GM23338 (cell line): ENCODE measurements around the gene ATP13A4. TPM values are rescaled to one million over a fixed set of nuclear protein-coding genes. Genes with fewer than 3 reads are reported as not detected.
A peak's percentile ranks its signal among the peaks of the same experiment; 100 is the strongest.

Experiments
- ATAC-seq: fragments of 200-7000 bp; cut with Tn5 transposase; 3 replicates; pipeline ENCODE4 v1.9.1; 2020
- DNase-seq: peaks from one replicate; pipeline ENCODE4 v3.0.0-alpha.2; 2015; ENCODE audit warnings: low spot score
- H2AFZ ChIP-seq: fragments of 200-600 bp; sonication (generic); 2 replicates; pipeline ENCODE4 v1.8.0; 2016; ENCODE audit warnings: antibody characterized with exemption, mild to moderate bottlenecking, moderate library complexity
- H3F3A ChIP-seq: fragments of 200-600 bp; sonication (generic); replicated peaks from 2 replicates; pipeline ENCODE4 v1.8.0; 2017; ENCODE audit warnings: antibody characterized with exemption, mixed run types, low read depth
- H3K27ac ChIP-seq: fragments of 200-600 bp; sonication (generic); 2 replicates; pipeline ENCODE4 v1.6.1; 2016; ENCODE audit warnings: low read depth
- H3K27me3 ChIP-seq: fragments of 200-600 bp; sonication (generic); 2 replicates; pipeline ENCODE4 v1.8.0; 2016; ENCODE audit warnings: mild to moderate bottlenecking, mixed run types, moderate library complexity; ENCODE audit not compliant: insufficient read depth
- H3K36me3 ChIP-seq: fragments of 200-600 bp; sonication (generic); 2 replicates; pipeline ENCODE4 v1.8.0; 2016; ENCODE audit warnings: mild to moderate bottlenecking; ENCODE audit not compliant: insufficient read depth
- H3K4me1 ChIP-seq: fragments of 200-600 bp; sonication (generic); 2 replicates; pipeline ENCODE4 v1.8.0; 2016; ENCODE audit warnings: mild to moderate bottlenecking, moderate library complexity; ENCODE audit not compliant: insufficient read depth
- H3K4me2 ChIP-seq: fragments of 200-600 bp; sonication (generic); 2 replicates; pipeline ENCODE4 v1.7.1; 2017; ENCODE audit warnings: mixed run types
- H3K4me3 ChIP-seq: fragments of 200-600 bp; sonication (generic); 2 replicates; pipeline ENCODE4 v1.6.1; 2016; ENCODE audit warnings: mixed run types
- H3K79me2 ChIP-seq: fragments of 200-600 bp; sonication (generic); replicated peaks from 2 replicates; pipeline ENCODE4 v1.8.0; 2017; ENCODE audit warnings: mild to moderate bottlenecking; ENCODE audit not compliant: insufficient read depth
- H3K9me2 ChIP-seq: fragments of 200-600 bp; sonication (generic); 2 replicates; pipeline ENCODE4 v1.8.0; 2017; ENCODE audit not compliant: insufficient read depth
- H4K20me1 ChIP-seq: fragments of 200-600 bp; sonication (generic); replicated peaks from 2 replicates; pipeline ENCODE4 v1.8.0; 2017; ENCODE audit warnings: mild to moderate bottlenecking; ENCODE audit not compliant: insufficient read depth
- H3K27ac Mint-ChIP-seq: 2 replicates; pipeline ENCODE4 v1.8.0; 2020; ENCODE audit warnings: inconsistent platforms, mild to moderate bottlenecking, moderate library complexity, mixed read lengths
- H3K27me3 Mint-ChIP-seq: 3 replicates; pipeline ENCODE4 v1.8.0; 2022; ENCODE audit warnings: low read depth, mild to moderate bottlenecking, moderate library complexity, mixed read lengths, inconsistent platforms; ENCODE audit not compliant: insufficient read depth, poor library complexity
- H3K36me3 Mint-ChIP-seq: 3 replicates; pipeline ENCODE4 v1.8.0; 2021; ENCODE audit warnings: low read depth, mild to moderate bottlenecking, inconsistent platforms, moderate library complexity, mixed read lengths
- H3K4me1 Mint-ChIP-seq: 3 replicates; pipeline ENCODE4 v1.8.0; 2020; ENCODE audit warnings: mild to moderate bottlenecking, inconsistent platforms, mixed read lengths
- H3K4me3 Mint-ChIP-seq: 3 replicates; pipeline ENCODE4 v1.8.0; 2021; ENCODE audit warnings: moderate library complexity, mild to moderate bottlenecking, inconsistent platforms, mixed read lengths
- H3K9me3 Mint-ChIP-seq: 3 replicates; pipeline ENCODE4 v1.8.0; 2020; ENCODE audit warnings: moderate library complexity, mild to moderate bottlenecking, inconsistent platforms, mixed read lengths
- EZH2 ChIP-seq: fragments of 200-600 bp; sonication (generic); IDR thresholded peaks from one replicate; pipeline ENCODE4 v1.8.0; 2017; ENCODE audit warnings: antibody characterized with exemption, mild to moderate bottlenecking, low read depth; ENCODE audit not compliant: unreplicated experiment
- NANOG ChIP-seq: IDR thresholded peaks from 2 replicates; pipeline ENCODE4 v1.6.1; 2016; ENCODE audit warnings: antibody characterized with exemption, borderline replicate concordance
- polyA plus RNA-seq: library from polyadenylated mRNA; unstranded; fragments of >200 nt; fragmentation: Nextera tagmentation; extraction: Ambion mirVana; gene quantifications from 2 replicates; pipeline ENCODE4 v1.2.1, GENCODE V29; 2016
- total RNA-seq: library from RNA; depleted of rRNA; stranded (reverse); fragments of >200 nt; shearing (Covaris generic); gene quantifications from 2 replicates; pipeline ENCODE4 v1.2.3, GENCODE V29; 2014
- TF ChIP-seq, protein P1 (sequence below), 2 experiments: fragments of 200-600 bp in 1 of 2; sonication (generic) in 1 of 2; conservative IDR thresholded peaks; 2 replicates each; pipeline versions ENCODE4 v1.5.1 to v1.6.1; 2016 to 2017; ENCODE audit warnings: antibody characterized with exemption in 2 of 2, low read depth in 2 of 2, mild to moderate bottlenecking in 2 of 2, moderate library complexity in 1 of 2
- TF ChIP-seq, protein P2 (sequence below): IDR thresholded peaks from 2 replicates; pipeline ENCODE4 v1.6.1; 2016; ENCODE audit warnings: antibody characterized with exemption
- TF ChIP-seq, protein P3 (sequence below): IDR thresholded peaks from one replicate; pipeline ENCODE4 v1.6.1; 2018; ENCODE audit warnings: antibody characterized with exemption; ENCODE audit not compliant: unreplicated experiment

Gene ATP13A4
- total and polyA plus RNA-seq, 2 experiments from 2014 or later: not detected

DNA sequence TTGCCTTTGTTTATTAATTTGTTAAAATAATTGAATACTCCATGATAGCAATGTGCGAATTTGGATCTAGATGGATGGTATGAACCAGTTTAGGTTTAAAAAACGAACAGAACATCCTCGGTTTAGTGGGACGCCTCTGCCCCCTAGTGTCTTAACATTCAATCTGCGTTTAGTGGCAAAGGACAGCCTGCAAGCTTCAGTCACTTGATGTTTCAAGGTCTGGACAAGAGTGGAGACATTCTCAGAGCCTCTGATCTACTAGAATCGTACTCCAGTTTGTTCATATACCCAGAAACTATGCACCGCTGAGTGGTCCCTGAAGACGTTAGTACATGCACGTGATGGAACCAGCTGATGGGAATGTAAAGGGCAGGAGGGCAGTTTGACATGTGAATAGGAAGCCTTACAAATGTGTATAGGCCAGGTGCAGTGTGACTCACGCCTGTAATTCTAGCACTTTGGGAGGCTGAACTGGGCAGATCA lies 17.8 kb upstream of the ATP13A4 start:
- no peaks in the 10 kb centered on the region for H3K79me2 ChIP-seq
- H3K36me3 Mint-ChIP-seq: no peaks in the 10 kb centered on the region
- H3K27ac Mint-ChIP-seq: no peak overlapping the region

DNA sequence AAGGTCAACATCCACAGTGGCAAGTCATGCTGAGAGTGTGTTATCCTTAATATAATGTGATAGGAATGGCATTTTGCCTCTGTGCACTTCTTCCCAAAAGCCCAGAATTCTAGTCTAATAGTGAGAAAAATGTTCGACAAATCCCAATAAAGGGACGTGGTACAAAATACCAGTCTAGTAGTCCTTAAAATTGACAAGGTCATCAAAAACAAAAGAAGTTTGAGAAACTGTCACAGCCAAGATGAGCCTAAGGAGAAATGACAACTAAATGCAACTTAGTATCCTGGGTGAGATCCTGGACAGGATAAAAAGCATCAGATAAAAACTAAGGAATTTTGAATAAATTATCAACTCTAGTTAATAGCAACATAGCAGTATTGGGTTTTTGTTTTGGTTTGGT lies 14.4 kb upstream of the ATP13A4 start:
- Mint-ChIP-seq H3K4me3 (no peak overlapping the region), H3K4me1 (peaks cover 7% of the 10 kb centered on the region), H3K36me3 (no peaks in the 10 kb centered on the region), H3K9me3 (no peaks in the 10 kb centered on the region), H3K27ac (no peak overlapping the region), H3K27me3 (peaks cover 6% of the 10 kb centered on the region)
- Histone ChIP-seq H3F3A (no peaks in the 10 kb centered on the region), H3K4me3 (no peak overlapping the region), H3K4me1 (peaks cover 8% of the 10 kb centered on the region; the same call in 1 of the 2 replicates), H3K27ac (no peak overlapping the region), H4K20me1 (no peaks in the 10 kb centered on the region), H3K4me2 (no peak overlapping the region), H3K27me3 (no peaks in the 10 kb centered on the region), H3K79me2 (no peaks in the 10 kb centered on the region), H3K36me3 (no peaks in the 10 kb centered on the region), H3K9me2 (no peaks in the 10 kb centered on the region), H2AFZ (no peak overlapping the region)
- DNase-seq (no peak), ATAC-seq (no peak)
- TF ChIP-seq, protein P1, sequence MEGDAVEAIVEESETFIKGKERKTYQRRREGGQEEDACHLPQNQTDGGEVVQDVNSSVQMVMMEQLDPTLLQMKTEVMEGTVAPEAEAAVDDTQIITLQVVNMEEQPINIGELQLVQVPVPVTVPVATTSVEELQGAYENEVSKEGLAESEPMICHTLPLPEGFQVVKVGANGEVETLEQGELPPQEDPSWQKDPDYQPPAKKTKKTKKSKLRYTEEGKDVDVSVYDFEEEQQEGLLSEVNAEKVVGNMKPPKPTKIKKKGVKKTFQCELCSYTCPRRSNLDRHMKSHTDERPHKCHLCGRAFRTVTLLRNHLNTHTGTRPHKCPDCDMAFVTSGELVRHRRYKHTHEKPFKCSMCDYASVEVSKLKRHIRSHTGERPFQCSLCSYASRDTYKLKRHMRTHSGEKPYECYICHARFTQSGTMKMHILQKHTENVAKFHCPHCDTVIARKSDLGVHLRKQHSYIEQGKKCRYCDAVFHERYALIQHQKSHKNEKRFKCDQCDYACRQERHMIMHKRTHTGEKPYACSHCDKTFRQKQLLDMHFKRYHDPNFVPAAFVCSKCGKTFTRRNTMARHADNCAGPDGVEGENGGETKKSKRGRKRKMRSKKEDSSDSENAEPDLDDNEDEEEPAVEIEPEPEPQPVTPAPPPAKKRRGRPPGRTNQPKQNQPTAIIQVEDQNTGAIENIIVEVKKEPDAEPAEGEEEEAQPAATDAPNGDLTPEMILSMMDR (conservative IDR thresholded peaks at IDR 0.05; ENCODE audit: low read depth in 2 of 2): no peak
- TF ChIP-seq, protein P2, sequence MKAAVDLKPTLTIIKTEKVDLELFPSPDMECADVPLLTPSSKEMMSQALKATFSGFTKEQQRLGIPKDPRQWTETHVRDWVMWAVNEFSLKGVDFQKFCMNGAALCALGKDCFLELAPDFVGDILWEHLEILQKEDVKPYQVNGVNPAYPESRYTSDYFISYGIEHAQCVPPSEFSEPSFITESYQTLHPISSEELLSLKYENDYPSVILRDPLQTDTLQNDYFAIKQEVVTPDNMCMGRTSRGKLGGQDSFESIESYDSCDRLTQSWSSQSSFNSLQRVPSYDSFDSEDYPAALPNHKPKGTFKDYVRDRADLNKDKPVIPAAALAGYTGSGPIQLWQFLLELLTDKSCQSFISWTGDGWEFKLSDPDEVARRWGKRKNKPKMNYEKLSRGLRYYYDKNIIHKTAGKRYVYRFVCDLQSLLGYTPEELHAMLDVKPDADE: no peak
- no peak for TF ChIP-seq EZH2
- TF ChIP-seq, protein P3, sequence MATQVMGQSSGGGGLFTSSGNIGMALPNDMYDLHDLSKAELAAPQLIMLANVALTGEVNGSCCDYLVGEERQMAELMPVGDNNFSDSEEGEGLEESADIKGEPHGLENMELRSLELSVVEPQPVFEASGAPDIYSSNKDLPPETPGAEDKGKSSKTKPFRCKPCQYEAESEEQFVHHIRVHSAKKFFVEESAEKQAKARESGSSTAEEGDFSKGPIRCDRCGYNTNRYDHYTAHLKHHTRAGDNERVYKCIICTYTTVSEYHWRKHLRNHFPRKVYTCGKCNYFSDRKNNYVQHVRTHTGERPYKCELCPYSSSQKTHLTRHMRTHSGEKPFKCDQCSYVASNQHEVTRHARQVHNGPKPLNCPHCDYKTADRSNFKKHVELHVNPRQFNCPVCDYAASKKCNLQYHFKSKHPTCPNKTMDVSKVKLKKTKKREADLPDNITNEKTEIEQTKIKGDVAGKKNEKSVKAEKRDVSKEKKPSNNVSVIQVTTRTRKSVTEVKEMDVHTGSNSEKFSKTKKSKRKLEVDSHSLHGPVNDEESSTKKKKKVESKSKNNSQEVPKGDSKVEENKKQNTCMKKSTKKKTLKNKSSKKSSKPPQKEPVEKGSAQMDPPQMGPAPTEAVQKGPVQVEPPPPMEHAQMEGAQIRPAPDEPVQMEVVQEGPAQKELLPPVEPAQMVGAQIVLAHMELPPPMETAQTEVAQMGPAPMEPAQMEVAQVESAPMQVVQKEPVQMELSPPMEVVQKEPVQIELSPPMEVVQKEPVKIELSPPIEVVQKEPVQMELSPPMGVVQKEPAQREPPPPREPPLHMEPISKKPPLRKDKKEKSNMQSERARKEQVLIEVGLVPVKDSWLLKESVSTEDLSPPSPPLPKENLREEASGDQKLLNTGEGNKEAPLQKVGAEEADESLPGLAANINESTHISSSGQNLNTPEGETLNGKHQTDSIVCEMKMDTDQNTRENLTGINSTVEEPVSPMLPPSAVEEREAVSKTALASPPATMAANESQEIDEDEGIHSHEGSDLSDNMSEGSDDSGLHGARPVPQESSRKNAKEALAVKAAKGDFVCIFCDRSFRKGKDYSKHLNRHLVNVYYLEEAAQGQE: no peak

More for the DNA sequence above, 17.8 kb upstream of the ATP13A4 start:
- H3K4me3 Mint-ChIP-seq: no peak overlapping the region
- Histone ChIP-seq H3K27me3 (no peaks in the 10 kb centered on the region), H4K20me1 (no peaks in the 10 kb centered on the region), H3K4me3 (no peak overlapping the region), H3K4me1 (peaks cover 25% of the 10 kb centered on the region), H3K4me2 (no peak overlapping the region), H3F3A (no peaks in the 10 kb centered on the region), H3K27ac (no peak overlapping the region), H3K36me3 (no peaks in the 10 kb centered on the region), H3K9me2 (no peaks in the 10 kb centered on the region), H2AFZ (no peak overlapping the region)
- DNase-seq (peak; percentile 84), ATAC-seq (peak; percentile 91)
- TF ChIP-seq, protein P3: no peak
- TF ChIP-seq, protein P1 (conservative IDR thresholded peaks at IDR 0.05; ENCODE audit: low read depth in 2 of 2): peak; percentile 96 to 97
- no peak for TF ChIP-seq NANOG
- peaks cover 21% of the 10 kb centered on the region for H3K4me1 Mint-ChIP-seq
- H3K27me3 Mint-ChIP-seq: peaks cover 9% of the 10 kb centered on the region
- H3K9me3 Mint-ChIP-seq: no peaks in the 10 kb centered on the region
